GM21576 (cell line): ENCODE data around the gene SLC25A47.
"Not testable (repeated sequence)": the region's sequence is repeated elsewhere in the genome, so short reads cannot be mapped to it uniquely, and the experiment has no call there.

Source experiments
- ATAC-seq: cut with Tn5 transposase; IDR thresholded peaks from one replicate; pipeline ENCODE4 v1.9.1; 2021; ENCODE audit warnings: mild to moderate bottlenecking, moderate library complexity; ENCODE audit not compliant: unreplicated experiment

Gene SLC25A47

GRCh38 chr14:100323121-100323941, at the start of gene SLC25A47:
Gene SLC25A47, plus strand, starts transcription at chr14:100323339. Its CDS starts 76 bp downstream, at chr14:100323415.
- ATAC-seq: no peak

DNA sequence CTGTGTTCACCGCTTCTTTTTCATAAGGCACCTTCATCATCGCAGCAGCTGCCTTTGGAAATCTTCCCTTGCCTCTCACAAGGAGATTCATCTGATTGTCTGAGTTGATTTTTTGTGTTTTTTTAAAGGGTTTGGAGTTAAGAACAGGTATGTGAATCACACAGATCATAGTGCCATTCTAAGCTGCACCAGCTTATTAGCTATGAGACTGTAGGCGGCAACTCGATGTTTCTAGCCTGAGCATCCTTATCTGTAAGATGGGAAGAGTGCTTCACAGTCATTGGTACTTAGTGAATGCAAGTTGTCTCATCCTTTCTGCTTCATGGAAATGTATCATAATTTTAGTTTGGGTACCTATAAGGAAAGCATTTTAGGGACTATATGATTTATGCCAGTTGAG, 48.9 kb upstream of the SLC25A47 start:
- no peak for ATAC-seq

DNA sequence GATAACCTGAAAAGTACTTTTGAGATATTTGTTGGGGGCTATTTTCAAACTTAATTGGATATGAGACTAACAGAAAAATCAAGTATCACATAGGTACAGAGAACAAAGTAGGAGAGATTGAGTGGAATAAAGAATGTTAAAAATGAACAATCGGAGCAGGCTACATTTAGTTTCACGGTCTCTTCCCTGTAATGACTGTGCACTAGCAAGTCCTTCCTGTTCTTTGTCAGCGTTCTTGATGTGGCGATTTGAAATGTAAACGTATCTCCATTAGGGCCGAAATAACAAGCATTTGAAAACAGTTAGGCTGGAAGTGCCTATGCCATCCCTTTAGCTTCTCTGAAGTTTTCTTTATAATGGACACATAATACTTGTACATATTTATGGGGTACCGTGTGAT, 47.9 kb upstream of the SLC25A47 start:
- no peak for ATAC-seq

GRCh38 chr14:100278702-100279101, 44.4 kb upstream of the SLC25A47 start:
- no peak for ATAC-seq

DNA sequence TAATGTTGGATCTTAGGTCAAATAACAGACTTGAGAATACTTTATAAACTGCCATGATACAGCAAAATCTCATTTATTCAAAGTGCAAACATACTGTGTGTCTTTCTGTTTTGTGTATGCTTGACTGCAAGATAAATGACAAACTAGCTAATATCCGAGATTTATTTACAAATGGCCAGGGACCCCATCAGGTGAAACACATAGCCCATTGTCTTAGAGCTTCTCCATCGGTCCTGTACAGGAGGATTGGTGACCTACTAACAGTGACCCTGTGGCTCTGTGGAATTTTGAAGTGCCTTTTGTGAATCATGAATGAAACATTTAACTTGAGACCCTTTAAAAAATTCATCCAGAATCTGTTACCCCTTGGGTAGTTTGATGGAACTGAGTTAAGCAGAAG, 44.0 kb upstream of the SLC25A47 start:
- ATAC-seq: no peak

- no peak for ATAC-seq
Observed at GRCh38 chr14:100279563-100279962, 43.6 kb upstream of the SLC25A47 start.

GRCh38 chr14:100281286-100282082, 41.7 kb upstream of the SLC25A47 start:
- no peak for ATAC-seq

GRCh38 chr14:100282083-100282350, 41.1 kb upstream of the SLC25A47 start:
- no peak for ATAC-seq

DNA sequence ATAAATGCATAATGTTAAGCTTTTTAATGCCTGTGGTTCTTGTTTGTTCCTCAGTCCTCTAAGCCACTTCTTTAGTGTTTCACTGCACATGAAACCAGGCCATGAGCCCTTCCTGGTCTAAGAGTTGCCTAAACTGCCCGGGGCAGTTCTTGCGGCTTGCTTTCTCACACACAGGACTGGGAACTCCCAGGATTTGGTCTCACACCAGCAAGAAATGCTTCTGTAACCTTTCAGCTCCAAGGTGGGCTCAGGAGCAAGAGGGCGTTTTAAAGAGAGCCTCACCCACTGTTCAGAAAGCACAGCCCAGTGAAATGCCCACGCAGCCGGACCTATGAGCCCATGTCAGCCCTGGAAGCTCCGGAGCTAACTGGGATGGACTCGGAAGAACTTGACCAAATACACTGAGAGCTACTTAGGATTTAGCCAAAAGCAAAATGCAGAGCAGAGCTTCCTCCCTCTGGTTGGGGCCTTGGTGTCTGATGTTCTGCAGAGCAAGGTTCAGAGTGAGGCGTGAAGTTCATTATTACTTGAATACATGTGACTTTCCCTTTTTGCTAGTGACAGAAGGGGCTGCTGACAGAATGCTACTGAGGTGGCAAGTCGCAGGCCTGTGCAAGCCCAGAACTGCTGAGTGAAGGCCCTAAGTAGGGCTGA, 40.2 kb upstream of the SLC25A47 start:
- ATAC-seq: no peak

DNA sequence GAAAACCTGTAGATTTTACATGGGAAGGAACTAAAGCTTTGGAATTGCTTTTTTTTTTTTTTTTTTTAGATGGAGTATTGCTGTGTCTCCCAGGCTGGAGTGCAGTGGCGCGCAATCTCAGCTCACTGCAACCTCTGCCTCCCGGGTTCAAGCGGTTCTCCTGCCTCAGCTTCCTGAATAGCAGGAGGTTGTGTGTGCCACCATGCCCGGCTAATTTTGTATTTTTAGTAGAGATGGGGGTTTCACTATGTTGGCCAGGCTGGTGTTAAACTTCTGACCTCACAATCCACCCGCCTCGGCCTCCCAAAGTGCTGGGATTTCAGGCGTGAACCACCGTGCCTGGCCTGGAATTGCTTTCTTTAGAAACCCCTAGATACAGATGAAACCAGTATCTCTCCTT, 39.7 kb upstream of the SLC25A47 start:
- not testable (repeated sequence) for ATAC-seq

DNA sequence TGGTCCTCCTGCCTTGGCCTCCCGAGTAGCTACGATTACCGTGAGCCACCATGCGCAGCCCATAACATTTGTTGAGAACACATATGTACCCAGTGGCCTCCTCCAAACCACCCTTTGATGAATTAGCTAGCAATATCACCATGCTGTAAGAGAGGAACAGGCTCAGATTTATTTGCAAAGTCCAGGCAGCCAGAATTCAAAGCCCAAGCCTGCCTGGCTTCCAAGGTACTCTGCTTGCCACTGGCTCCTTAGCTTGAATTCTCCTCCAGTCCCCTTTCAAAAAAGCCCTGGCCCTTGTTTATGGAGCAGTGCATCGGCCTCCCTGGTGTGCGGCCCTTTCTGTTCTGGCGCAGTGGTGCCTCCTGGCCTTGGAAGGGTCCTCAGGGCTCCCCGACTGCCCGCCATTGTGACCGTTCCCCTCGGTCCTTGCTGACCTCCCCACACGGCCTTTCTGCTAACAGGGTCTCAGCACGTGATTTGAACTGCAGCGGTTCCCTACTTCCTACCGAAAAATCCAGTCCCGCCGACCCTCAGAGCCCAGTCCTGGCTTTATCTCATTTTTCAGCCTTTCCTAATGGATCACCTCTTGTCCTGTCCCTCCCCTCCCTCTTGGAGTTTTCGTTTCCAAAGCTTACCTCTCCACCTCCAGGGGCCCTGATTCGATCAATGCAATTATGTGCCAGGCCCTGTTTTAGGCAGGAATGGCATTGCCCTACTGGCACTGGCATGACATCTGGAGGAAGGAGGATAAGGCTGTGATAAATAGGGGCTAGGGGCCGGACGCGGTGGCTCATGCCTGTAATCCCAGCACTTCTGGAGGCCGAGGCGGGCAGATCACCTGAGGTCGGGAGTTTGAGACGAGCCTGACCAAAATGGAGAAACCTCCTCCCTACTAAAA, 38.9 kb upstream of the SLC25A47 start:
- no peak for ATAC-seq

- ATAC-seq: peak; percentile 79
Observed at GRCh38 chr14:100285021-100285912, 37.9 kb upstream of the SLC25A47 start.

GRCh38 chr14:100285913-100286400, 37.2 kb upstream of the SLC25A47 start:
- no peak for ATAC-seq

DNA sequence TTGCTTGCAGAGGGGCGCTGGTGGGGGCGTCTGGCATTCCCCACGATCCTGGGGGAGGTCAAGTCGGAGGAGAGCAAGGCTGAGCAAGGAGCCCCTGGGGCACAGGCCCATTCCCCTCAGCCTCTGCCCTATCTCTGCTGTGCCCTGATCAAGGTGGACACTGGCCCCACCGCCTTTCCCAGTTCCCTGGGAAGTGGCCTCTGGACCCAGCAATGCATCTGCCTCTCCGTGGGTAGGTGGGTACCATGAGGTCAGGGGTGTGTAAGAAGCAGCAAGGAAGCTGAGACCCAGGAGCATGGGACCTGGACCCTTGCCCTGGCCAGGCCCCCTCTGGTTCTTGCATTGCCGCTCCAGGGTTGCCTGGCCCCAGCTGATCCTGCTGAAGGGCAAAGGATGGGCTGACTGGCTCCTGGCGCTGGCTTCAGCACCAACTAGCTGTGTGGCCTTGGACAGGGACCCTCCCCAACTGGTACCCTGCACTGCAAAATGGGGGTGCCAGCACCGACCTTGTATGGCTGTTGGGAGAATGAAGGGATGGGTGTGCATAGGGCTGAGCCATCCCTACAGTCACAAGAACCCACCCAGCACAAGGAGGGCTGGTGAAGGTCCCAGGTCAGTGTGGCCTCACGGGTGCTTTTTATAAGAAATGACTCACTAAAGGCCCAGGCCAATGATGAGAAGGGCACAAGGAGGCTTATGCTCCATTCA, 36.5 kb upstream of the SLC25A47 start:
- ATAC-seq: no peak

DNA sequence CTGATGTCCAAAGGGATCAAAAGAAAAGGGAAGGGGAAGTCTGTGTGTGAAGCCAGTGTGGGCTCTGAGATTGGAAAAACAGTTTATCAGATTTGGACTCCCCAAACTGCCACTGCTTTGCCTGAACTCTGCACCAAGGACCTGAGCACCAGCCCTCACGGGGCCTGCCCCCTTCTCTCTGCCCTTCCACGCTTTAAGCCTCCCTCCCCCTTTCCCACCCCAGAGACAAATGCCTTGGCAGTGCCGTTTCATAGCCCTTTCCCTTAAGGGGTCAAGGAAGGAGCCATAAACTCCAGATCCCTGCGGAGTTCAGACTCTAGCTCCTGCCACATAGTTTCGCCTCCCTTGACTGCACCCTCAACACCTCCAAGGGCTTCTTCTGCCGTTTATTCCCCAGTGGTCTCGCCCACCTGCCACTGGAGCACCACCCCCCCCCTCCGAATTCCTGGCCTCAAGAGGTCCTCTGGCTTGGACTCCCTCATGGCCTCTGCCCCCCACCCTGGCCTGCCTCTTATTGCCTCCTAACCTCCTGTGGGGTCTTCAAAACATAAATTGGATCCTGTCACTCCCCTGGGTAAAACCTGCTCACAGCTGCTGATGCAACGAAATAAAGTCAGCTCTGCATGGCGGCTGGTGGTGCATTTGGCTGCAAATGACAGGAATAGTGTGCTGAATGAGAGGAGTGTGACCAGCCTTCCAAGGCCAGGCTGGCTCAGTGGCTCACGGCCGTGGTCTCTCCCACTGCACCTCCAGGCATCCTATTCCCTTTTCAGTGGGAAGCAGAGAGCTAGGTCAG, 35.7 kb upstream of the SLC25A47 start:
- no peak for ATAC-seq

DNA sequence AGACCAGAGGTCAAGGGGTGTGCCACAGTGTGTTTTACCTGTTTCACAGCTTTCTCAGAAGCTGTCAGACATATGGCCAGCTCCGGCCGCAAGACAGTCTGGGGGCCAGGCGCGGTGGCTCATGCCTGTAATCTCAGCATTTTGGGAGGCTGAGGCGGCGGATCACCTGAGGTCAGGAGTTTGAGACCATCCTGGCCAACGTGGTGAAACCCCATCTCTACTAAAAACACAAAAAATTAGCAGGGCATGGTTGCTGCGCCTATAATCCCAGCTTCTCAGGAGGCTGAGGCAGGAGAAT, 35.2 kb upstream of the SLC25A47 start:
- not testable (repeated sequence) for ATAC-seq

DNA sequence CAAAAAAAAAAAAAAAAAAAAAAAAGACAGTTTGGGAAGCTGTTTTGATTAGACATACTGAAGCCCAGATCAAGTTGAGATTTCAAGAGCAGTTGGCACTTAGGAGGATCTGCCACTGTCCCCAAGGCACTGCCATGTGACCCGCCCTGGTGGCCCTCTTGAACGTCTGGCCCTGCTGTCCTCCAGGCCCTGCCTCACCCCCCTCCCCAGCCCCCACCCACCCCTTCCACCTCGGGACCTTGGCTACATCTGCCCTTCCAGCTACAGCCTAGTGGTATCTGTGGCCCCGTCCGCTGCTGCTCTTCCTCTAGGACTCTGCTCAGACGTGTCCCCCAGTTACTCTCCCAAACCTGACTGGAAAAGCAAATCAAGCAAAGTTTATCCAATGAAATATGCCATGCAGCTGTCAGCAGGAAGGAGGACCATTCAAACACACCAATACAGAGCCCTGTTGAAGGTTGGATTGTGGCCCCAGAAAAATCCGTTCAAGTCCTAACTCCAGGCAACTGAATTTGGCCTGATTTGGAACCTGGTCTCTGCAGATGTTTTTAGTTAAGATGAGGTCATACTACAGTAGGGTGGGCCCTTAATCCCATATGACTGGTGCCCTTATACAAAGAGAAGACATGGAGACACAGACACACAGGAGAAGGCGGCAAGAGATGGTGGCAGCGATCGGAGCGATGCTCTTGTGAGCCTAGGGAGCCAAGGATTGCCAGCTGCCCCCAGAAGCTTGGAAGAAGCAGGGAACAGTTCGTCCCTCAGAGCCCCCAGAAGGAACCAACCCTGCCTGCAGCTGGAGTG, 34.6 kb upstream of the SLC25A47 start:
- ATAC-seq: no peak
